ENCODE measurements around the gene ARHGAP19. TPM values are rescaled to one million over a fixed set of nuclear protein-coding genes. Genes with fewer than 3 reads are reported as not detected.

ARHGAP19 gene
- total and polyA plus RNA-seq, 9 of the 15 experiments (the other 6 are each of a cell fraction or from before 2014, with no cell fraction given): 14.8 to 49.5 (median 26.8) TPM

DNA sequence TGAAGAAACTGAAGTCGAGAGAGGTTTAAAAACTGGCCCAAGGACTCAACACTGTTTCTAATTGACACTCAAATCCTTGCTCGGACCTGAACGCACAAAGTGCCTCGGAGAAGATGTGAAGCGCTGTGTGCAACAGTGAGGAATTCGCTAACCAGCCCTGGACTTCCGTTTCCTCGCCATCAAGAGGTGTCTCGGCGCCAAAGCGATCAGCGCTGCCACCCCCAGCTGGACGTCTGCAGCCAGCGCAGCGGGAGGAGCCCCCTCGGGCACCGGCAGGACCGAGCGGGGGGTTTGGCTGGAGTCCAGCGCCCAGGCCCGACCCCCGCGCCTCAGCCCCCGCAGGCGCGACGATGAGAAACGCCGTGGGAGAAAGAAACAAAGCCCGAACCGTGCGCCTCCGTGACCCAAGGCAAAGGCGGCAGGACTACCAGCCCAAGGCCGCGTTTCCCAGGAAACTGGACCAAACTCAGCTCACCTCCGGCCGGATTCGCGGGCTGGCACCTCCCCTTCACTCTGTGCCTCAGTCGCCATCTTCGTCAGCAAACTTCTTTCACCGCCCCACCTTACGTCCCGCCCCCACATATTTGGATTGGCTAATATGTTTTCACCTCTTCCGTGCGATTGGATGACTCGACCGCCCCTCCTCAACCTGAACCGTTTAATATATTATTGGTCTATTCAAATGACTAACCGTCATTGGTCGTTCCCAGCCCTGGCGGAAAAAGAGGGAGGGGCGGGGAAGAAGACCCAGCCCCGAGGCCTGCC is at the start of gene ARHGAP19 (continued):
- TF ChIP-seq, protein P1, sequence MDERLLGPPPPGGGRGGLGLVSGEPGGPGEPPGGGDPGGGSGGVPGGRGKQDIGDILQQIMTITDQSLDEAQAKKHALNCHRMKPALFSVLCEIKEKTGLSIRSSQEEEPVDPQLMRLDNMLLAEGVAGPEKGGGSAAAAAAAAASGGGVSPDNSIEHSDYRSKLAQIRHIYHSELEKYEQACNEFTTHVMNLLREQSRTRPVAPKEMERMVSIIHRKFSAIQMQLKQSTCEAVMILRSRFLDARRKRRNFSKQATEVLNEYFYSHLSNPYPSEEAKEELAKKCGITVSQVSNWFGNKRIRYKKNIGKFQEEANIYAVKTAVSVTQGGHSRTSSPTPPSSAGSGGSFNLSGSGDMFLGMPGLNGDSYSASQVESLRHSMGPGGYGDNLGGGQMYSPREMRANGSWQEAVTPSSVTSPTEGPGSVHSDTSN (CRISPR knock-in tag; IDR thresholded peaks at IDR 0.05; ENCODE audit: low read depth): peak; percentile 66
- TF ChIP-seq, protein P1 (tag; conservative IDR thresholded peaks at IDR 0.05; ENCODE audit: low read depth): peak; percentile 93
- peak; percentile 23; the same call in 1 of the 2 replicates for TF ChIP-seq CBFA2T3 (IDR thresholded peaks at IDR 0.05)
- TF ChIP-seq RBM34 (IDR thresholded peaks at IDR 0.05; ENCODE audit: borderline replicate concordance, insufficient read depth, low read length): no peak
- TF ChIP-seq, protein P2, sequence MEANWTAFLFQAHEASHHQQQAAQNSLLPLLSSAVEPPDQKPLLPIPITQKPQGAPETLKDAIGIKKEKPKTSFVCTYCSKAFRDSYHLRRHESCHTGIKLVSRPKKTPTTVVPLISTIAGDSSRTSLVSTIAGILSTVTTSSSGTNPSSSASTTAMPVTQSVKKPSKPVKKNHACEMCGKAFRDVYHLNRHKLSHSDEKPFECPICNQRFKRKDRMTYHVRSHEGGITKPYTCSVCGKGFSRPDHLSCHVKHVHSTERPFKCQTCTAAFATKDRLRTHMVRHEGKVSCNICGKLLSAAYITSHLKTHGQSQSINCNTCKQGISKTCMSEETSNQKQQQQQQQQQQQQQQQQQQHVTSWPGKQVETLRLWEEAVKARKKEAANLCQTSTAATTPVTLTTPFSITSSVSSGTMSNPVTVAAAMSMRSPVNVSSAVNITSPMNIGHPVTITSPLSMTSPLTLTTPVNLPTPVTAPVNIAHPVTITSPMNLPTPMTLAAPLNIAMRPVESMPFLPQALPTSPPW (CRISPR knock-in tag; IDR thresholded peaks at IDR 0.05): peak; percentile 89
- peak; percentile 81 for TF ChIP-seq KDM5B (IDR thresholded peaks at IDR 0.05; ENCODE audit: insufficient replicate concordance, low read depth, low read length)
- peak; percentile 67 for TF ChIP-seq NR2C1 (IDR thresholded peaks at IDR 0.05)
- TF ChIP-seq NR2C1 (tag; IDR thresholded peaks at IDR 0.05): peak; percentile 67; the same call in 1 of the 2 replicates
- 0 out of 2 replicates have a peak, but pooled peaks have one; percentile 19 for TF ChIP-seq MYNN (IDR thresholded peaks at IDR 0.05)
- no peak for TF ChIP-seq MYNN (CRISPR knock-in tag; IDR thresholded peaks at IDR 0.05)
- TF ChIP-seq FOS (IDR thresholded peaks at IDR 0.05; ENCODE audit: extremely low read depth, insufficient read length): peak; percentile 95
- no peak for TF ChIP-seq RAD51 (IDR thresholded peaks at IDR 0.05; ENCODE audit: borderline replicate concordance, low read depth)
- peak in 1 of 2 experiments; percentile 51; a peak in 2 of 4 replicates for TF ChIP-seq HDAC1 (IDR thresholded peaks at IDR 0.05)
- TF ChIP-seq SNIP1 (IDR thresholded peaks at IDR 0.05; ENCODE audit: low read depth): no peak
- no peak for TF ChIP-seq RNF2 (IDR thresholded peaks at IDR 0.05)
- 0 out of 2 replicates have a peak, but pooled peaks have one; percentile 26 for TF ChIP-seq ZNF766 (CRISPR knock-in tag; conservative IDR thresholded peaks at IDR 0.05)
- TF ChIP-seq, protein P3, sequence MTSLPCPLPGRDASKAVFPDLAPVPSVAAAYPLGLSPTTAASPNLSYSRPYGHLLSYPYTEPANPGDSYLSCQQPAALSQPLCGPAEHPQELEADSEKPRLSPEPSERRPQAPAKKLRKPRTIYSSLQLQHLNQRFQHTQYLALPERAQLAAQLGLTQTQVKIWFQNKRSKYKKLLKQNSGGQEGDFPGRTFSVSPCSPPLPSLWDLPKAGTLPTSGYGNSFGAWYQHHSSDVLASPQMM (CRISPR knock-in tag; IDR thresholded peaks at IDR 0.05): no peak
- TF ChIP-seq, protein P4, sequence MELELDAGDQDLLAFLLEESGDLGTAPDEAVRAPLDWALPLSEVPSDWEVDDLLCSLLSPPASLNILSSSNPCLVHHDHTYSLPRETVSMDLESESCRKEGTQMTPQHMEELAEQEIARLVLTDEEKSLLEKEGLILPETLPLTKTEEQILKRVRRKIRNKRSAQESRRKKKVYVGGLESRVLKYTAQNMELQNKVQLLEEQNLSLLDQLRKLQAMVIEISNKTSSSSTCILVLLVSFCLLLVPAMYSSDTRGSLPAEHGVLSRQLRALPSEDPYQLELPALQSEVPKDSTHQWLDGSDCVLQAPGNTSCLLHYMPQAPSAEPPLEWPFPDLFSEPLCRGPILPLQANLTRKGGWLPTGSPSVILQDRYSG (tag; conservative IDR thresholded peaks at IDR 0.05; ENCODE audit: low read depth): no peak
- TF ChIP-seq SPI1 (IDR thresholded peaks at IDR 0.05; ENCODE audit: borderline replicate concordance, low read depth, low read length): peak; percentile 62; the same call in 1 of the 2 replicates
- no peak for TF ChIP-seq ZKSCAN3 (CRISPR knock-in tag; IDR thresholded peaks at IDR 0.05)
- TF ChIP-seq, protein P5, sequence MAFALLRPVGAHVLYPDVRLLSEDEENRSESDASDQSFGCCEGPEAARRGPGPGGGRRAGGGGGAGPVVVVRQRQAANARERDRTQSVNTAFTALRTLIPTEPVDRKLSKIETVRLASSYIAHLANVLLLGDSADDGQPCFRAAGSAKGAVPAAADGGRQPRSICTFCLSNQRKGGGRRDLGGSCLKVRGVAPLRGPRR (CRISPR knock-in tag; IDR thresholded peaks at IDR 0.05): no peak
- TF ChIP-seq MTF1 (CRISPR knock-in tag; IDR thresholded peaks at IDR 0.05; ENCODE audit: borderline replicate concordance): no peak

All from K562 (cell line).